ENCODE results near the gene GRID2IP.

GRCh38 chr7:6565655-6566054, 14.4 kb upstream of the GRID2IP start:
- no peak for TF ChIP-seq CTCF (IDR thresholded peaks at IDR 0.05; ENCODE audit: control extremely low read depth in 1 of 3, insufficient read depth in 1 of 3, low read depth in 1 of 3, low read length in 3 of 3)
- no peak for TF ChIP-seq ATF3 (IDR thresholded peaks at IDR 0.05; ENCODE audit: insufficient read depth, low read depth, low read length)
- TF ChIP-seq USF2 (IDR thresholded peaks at IDR 0.05; ENCODE audit: low read length) = no peak
- TF ChIP-seq RFX5 (IDR thresholded peaks at IDR 0.05; ENCODE audit: borderline replicate concordance, low read depth, low read length) = no peak
- TF ChIP-seq POLR2A (IDR thresholded peaks at IDR 0.05; ENCODE audit: control extremely low read depth in 1 of 2, low read depth in 2 of 2, low read length in 2 of 2) = no peak
- TF ChIP-seq EZH2 (IDR thresholded peaks at IDR 0.05; ENCODE audit: low read depth, low read length, severe bottlenecking) = no peak
- TF ChIP-seq SRF (IDR thresholded peaks at IDR 0.05; ENCODE audit: low read depth, low read length) = no peak
- TF ChIP-seq YY1 (IDR thresholded peaks at IDR 0.05; ENCODE audit: low read depth, low read length) = no peak
- TF ChIP-seq POLR2AphosphoS5 (IDR thresholded peaks at IDR 0.05; ENCODE audit: low read depth, low read length) = no peak
